HG03175 (cell line): ENCODE measurements around the gene LCN6.

Experiments used
- ATAC-seq: cut with Tn5 transposase; IDR thresholded peaks from one replicate; pipeline ENCODE4 v1.9.1; 2021; ENCODE audit warnings: mild to moderate bottlenecking, moderate library complexity; ENCODE audit not compliant: unreplicated experiment

LCN6 gene

GRCh38 chr9:136726631-136727191 lies 21.6 kb downstream of the LCN6 start:
- no peak for ATAC-seq

- ATAC-seq, result no peak
These were observed 22.2 kb downstream of the LCN6 start for GRCh38 chr9:136726118-136726517.

- ATAC-seq, result no peak
These were observed 22.7 kb downstream of the LCN6 start for GRCh38 chr9:136725612-136726011.

- no peak for ATAC-seq
These were observed 23.6 kb downstream of the LCN6 start for GRCh38 chr9:136724772-136725171.

GRCh38 chr9:136723989-136724388 lies 24.3 kb downstream of the LCN6 start:
- no peak for ATAC-seq

- ATAC-seq, result no peak
These were observed 24.9 kb downstream of the LCN6 start for GRCh38 chr9:136723362-136723976.

GRCh38 chr9:136722969-136723356 lies 25.4 kb downstream of the LCN6 start:
- no peak for ATAC-seq

GRCh38 chr9:136722093-136722968 lies 26.0 kb downstream of the LCN6 start:
- no peak for ATAC-seq

- no peak for ATAC-seq
These were observed 26.8 kb downstream of the LCN6 start for GRCh38 chr9:136721339-136722092.

GRCh38 chr9:136720898-136721338 lies 27.4 kb downstream of the LCN6 start:
- ATAC-seq, result no peak

- no peak for ATAC-seq
These were observed 28.0 kb downstream of the LCN6 start for GRCh38 chr9:136720251-136720897.

- ATAC-seq, result no peak
These were observed 29.0 kb downstream of the LCN6 start for GRCh38 chr9:136719195-136719880.

- no peak for ATAC-seq
These were observed 29.8 kb downstream of the LCN6 start for GRCh38 chr9:136718345-136719194.

- no peak for ATAC-seq
These were observed 30.9 kb downstream of the LCN6 start for GRCh38 chr9:136717399-136717798.

GRCh38 chr9:136714893-136715274 lies 33.4 kb downstream of the LCN6 start:
- ATAC-seq, result no peak

GRCh38 chr9:136714096-136714892 lies 34.0 kb downstream of the LCN6 start:
- ATAC-seq, result no peak

- no peak for ATAC-seq
These were observed 34.8 kb downstream of the LCN6 start for GRCh38 chr9:136713550-136713949.
